T-helper 1 cell treated with Interleukin-12 subunit alpha and Interleukin-12 subunit beta and Interleukin-4 antibody, amounts not matched to agents 30 μg/mL and 1 μg/mL, for 36 hours (primary cell): Measurements from ENCODE around the gene CREB3L1.

Source experiments
- H3K27ac Mint-ChIP-seq: one replicate; pipeline ENCODE4 v1.8.0; 2021; ENCODE audit warnings: mild to moderate bottlenecking, mixed read lengths
- H3K27me3 Mint-ChIP-seq: one replicate; pipeline ENCODE4 v1.8.0; 2021; ENCODE audit warnings: low read depth, mixed read lengths
- H3K36me3 Mint-ChIP-seq: one replicate; pipeline ENCODE4 v1.8.0; 2021; ENCODE audit warnings: low read depth, mixed read lengths
- H3K4me1 Mint-ChIP-seq: one replicate; pipeline ENCODE4 v1.8.0; 2021; ENCODE audit warnings: low read depth, mixed read lengths
- H3K4me3 Mint-ChIP-seq: one replicate; pipeline ENCODE4 v1.8.0; 2021; ENCODE audit warnings: mild to moderate bottlenecking, moderate library complexity, mixed read lengths
- H3K9me3 Mint-ChIP-seq: one replicate; pipeline ENCODE4 v1.8.0; 2021; ENCODE audit warnings: mixed read lengths

Gene CREB3L1

GRCh38 chr11:46366661-46367161 is 89.2 kb downstream of the CREB3L1 start:
- no peaks in the 10 kb centered on the region for H3K9me3 Mint-ChIP-seq
- no peaks in the 10 kb centered on the region for H3K27me3 Mint-ChIP-seq
- peaks cover 12% of the 10 kb centered on the region for H3K36me3 Mint-ChIP-seq
- no peak overlapping the region for H3K27ac Mint-ChIP-seq
- no peak overlapping the region for H3K4me3 Mint-ChIP-seq
- peaks cover 20% of the 10 kb centered on the region for H3K4me1 Mint-ChIP-seq

DNA sequence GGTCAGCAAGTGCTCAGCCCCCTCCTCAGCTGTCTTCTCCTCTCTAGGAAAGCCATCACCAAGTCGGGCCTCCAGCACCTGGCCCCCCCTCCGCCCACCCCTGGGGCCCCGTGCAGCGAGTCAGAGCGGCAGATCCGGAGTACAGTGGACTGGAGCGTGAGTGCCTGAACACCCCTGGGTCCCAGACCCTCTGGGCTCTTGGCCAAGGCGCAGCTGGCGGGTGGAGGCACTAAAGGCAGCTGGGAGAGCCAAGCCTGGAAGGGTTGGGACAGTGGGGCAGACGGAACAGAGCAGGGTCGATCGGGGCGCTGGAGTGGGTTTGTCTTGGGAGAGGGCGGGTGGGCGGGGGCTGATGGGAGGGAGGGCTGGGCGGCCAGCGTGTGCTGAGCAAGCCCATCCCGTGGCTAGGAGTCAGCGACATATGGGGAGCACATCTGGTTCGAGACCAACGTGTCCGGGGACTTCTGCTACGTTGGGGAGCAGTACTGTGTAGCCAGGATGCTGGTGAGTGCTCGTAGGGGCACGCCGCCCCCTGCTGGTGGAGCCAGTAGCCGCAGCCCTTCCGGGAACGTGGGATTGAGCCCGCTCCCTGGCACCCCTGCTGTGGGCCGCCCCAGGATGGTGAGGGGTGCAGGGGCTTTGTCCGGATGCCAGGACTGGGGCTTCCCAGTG is 89.9 kb downstream of the CREB3L1 start:
- Mint-ChIP-seq H3K4me1 (peaks cover 18% of the 10 kb centered on the region), H3K4me3 (no peak overlapping the region), H3K27me3 (no peaks in the 10 kb centered on the region), H3K27ac (no peak overlapping the region), H3K9me3 (no peaks in the 10 kb centered on the region), H3K36me3 (peaks cover 12% of the 10 kb centered on the region)

- H3K4me3 Mint-ChIP-seq, result no peak overlapping the region
- no peaks in the 10 kb centered on the region for H3K27me3 Mint-ChIP-seq
- no peak overlapping the region for H3K27ac Mint-ChIP-seq
- H3K4me1 Mint-ChIP-seq, result peaks cover 15% of the 10 kb centered on the region
- H3K9me3 Mint-ChIP-seq, result no peaks in the 10 kb centered on the region
- H3K36me3 Mint-ChIP-seq, result peaks cover 11% of the 10 kb centered on the region
These were observed 90.4 kb downstream of the CREB3L1 start for GRCh38 chr11:46367916-46368267.

GRCh38 chr11:46369458-46370152 is 92.1 kb downstream of the CREB3L1 start:
- Mint-ChIP-seq H3K4me1 (peaks cover 7% of the 10 kb centered on the region), H3K27ac (no peak overlapping the region), H3K27me3 (no peaks in the 10 kb centered on the region), H3K9me3 (no peaks in the 10 kb centered on the region), H3K36me3 (peaks cover 12% of the 10 kb centered on the region), H3K4me3 (no peak overlapping the region)

- Mint-ChIP-seq H3K9me3 (no peaks in the 10 kb centered on the region), H3K36me3 (peaks cover 12% of the 10 kb centered on the region), H3K4me1 (peaks cover 5% of the 10 kb centered on the region), H3K27ac (no peak overlapping the region), H3K27me3 (no peaks in the 10 kb centered on the region), H3K4me3 (no peak overlapping the region)
These were observed 92.8 kb downstream of the CREB3L1 start for GRCh38 chr11:46370253-46370652.
